HG02981 (cell line): ENCODE measurements around the gene SSR2.

Experiments
- ATAC-seq: cut with Tn5 transposase; IDR thresholded peaks from one replicate; pipeline ENCODE4 v1.9.1; 2021; ENCODE audit warnings: mild to moderate bottlenecking, moderate library complexity; ENCODE audit not compliant: unreplicated experiment

The SSR2 gene

DNA sequence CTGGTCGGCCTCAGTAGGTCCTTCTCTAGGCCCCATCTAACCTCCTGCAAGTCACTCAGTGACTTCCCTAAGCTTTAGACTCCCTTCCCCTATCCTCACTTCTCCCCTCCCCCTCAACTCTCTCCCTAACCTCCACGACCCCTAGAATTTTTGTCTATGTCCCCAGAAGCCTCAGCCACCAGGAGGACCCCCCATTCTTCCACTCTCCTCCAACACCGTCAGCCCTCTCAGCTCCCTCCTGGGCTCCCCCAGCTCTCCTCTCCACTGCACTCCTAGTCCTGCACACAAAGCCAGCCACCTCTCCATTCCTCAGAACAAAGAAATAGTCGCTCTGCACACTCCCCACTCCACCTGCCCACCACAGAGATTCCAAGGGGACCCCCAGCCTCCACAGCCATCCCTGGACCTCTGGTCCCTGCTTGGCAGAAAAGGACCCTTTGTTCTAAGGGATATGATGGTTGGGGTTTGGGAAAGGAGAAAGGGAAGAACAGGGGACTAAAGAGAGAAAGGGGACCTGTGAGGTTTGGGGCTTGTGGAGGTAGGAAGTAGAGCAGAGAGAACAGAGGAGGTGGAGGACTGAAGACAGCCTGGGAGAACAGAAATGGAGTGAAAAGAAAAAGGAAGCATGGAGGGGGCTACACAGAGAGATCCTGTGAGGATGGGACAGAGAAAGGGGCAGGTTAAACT lies 45.2 kb downstream of the SSR2 start:
- no peak for ATAC-seq

DNA sequence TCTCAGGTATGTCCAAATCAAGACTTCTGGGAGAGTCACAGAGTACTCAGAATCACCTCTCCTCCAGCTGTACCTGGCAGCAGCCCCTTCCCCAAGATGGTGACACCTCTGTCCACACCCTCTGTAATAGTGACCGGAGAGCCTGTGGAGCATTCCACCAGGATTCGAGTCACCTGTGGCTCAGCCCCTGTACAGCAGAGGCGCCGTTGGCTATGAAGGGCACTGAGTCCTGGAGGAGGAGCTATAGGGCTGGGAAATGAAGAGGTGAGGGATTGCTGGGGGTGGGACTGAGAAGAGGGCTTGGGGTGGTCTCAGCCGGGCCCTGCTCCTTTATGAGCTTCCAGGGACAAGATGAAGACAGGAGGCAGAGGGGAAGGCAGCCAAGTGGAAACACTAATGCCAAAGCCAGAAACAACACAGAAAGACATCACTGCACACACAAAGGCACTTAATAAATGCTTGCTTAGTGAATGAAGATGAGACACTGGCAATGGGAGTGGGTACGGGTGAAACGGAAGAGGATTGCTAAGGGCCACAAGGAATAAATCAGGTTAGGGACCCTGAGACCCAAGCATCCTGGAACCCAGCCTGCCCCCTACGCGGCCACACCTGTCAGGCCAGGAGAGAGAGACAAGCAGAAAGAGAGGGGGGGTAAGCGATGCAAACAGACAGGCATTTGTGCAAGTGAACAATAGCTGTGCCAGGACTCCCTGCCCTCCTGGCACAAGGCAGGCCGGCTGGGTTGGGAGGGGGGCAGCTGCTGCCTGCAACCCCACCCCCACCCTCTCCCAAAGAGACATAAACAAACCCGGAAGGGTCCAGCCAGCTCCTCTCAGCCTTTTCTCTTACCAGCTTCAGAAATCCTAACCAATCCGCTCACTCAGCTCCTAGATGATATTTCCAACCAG lies 46.3 kb downstream of the SSR2 start:
- no peak for ATAC-seq

DNA sequence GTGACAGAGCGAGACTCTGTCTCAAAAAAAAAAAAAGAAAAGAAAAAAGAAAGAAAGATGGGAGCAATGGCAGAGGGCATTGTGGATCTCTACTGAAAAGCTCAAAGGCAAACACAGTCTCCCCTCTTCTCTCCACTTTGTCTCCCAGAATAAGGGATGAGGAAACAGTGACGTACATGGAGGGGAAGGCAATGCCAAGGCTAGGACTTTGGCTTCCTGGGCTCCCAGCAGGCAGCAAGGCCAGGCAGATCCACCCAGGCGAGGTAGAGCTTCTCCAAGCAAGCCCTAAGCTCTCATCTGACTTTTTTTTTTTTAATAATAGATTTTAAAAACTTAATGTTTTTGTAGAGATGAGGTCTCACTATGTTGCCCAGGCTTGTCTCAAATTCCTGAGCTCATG lies 47.0 kb downstream of the SSR2 start:
- no peak for ATAC-seq

- ATAC-seq = no peak
These were observed 48.6 kb downstream of the SSR2 start for GRCh38 chr1:155971910-155972809.

- peak; percentile 69 for ATAC-seq
These were observed 50.1 kb downstream of the SSR2 start for GRCh38 chr1:155970531-155971167.

GRCh38 chr1:155969377-155969791 lies 51.4 kb downstream of the SSR2 start:
- ATAC-seq = no peak

DNA sequence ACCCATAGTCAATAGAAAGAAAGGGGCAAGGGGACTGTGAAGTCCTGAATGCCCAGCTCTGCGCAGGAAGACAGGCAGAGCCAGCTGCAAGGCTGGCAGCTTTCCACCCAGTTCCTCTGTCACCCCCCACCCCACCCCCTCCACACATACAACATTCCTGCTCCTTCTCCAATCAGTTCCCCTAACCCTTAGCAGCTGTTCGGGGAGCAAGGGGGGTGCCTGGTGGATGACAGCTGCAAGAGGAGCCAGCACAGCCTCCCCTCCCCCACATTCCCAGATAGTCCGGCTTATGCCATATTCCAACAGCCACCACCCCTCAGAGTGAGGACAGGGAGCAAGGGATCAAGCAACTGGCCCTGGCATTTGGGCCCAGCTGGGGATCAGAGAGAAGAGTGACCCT lies 52.1 kb downstream of the SSR2 start:
- ATAC-seq = no peak

- no peak for ATAC-seq
These were observed 52.7 kb downstream of the SSR2 start for GRCh38 chr1:155968051-155968400.

- ATAC-seq = no peak
These were observed 53.3 kb downstream of the SSR2 start for GRCh38 chr1:155967341-155968050.

DNA sequence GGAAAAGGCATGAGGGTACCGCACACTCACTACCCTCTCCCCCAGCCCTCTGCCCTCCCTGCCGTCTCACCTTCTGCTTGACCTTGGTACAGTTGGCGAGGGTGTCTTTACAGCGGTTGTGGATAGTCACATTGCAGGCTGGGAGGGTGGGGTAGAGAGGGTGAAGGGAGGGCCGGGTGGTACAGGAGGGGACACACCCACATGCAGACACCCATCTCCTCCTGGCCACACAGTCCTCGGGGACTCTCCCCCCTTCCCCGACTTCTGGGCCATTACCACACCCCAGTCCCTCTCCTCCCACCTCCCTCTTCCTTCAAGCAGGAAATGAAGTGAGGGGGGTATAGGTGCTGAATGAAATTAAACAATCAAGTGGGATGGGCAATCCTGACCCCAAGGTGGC lies 54.0 kb downstream of the SSR2 start:
- no peak for ATAC-seq

- no peak for ATAC-seq
These were observed 54.6 kb downstream of the SSR2 start for GRCh38 chr1:155966135-155966534.

DNA sequence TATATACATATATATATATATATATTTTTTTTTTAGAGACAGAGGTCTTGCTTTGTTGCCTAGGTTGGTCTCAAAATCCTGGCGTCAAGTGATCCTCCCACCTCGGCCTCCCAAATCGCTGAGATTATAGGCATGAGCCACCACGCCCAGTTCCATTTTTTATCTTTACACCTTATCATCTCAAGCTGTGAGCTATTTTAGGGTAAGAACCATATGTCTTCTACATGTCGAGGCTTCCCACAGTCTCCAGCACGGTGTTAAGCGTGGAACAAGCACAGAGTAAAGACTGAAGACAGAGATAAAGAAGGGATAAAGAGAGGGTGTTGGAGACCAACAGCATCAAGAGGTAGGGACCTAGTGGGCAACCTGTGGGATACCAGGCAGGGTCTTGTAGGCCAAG lies 56.6 kb downstream of the SSR2 start:
- no peak for ATAC-seq

DNA sequence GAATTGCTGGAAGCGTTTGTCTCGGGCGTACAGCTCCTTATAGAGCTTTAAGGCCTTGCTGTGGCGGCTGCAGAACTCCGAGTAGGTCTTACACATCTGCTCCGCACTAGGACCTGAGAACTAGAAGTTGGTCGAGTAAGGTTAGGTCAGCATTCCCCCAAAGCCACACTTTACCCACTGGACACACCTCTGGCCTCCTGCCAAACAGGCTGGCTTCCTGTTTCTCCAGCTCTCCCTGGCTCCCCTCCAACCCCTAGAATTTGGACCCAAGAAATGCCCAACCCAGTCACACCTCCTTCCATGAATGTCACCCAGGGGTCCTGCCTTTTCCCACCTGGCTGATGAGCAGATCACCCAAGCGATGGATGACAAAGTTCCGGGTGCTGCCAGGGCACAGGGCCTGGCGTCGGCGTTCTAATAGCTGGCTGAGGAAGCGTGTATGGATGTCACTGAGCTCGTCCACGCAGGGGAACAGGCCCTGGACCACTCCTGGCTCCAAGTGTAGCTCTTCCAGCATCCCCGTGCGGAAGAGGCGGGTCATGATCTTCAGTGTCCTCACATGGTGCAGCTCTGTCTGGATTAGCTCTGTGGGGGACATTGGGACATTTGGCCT lies 58.0 kb downstream of the SSR2 start:
- no peak for ATAC-seq

DNA sequence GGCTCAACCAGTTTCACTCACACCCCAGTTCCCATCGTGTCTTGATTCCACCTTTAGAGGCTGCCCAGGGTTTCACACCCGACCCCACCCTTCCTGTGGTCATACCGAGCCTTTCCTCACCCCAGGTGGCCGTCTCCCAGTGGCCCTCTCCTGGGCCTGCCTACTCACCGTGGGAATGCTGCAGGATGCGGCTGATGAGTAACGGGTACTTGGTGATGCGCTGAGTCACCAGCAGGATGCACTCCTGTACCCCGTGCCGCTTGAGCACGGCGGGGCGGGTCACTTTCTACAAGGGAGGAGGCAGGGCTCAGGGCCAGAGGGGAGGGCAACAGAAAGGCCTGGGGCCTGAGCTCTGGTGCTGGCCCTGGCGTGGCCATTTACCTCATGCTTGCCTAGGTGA lies 58.8 kb downstream of the SSR2 start:
- no peak for ATAC-seq

DNA sequence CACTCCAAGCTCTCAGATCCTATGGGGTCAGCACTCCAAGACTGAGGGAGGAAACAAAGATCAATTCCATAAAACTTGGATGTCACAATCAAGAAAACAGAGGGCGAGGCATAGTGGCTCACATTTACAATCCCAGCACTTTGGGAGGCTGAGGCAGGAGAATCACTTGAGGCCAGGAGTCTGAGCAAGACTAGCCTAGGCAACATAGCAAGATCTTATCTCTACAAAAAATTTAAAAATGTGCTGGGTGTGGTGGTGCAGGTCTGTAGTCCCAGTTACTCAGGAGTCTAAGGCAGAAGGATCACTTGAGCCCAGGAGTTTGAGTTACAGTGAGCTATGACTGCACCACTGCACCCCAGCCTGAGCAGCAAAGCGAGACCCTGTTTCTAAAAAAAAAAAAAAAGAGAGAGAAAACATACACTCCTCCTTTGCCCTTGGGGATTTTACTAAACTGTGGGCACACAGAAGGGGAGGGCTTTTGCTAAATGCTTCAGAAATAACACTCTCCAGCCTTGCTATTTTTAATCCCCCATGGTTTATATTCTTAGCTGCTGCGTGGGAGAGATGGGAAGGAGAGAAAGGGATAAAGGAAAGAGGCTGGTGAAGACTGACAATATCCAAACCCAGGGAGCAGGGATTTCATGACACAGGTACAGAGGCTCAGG lies 60.5 kb downstream of the SSR2 start:
- no peak for ATAC-seq
